Ecto neural progenitor cell (in vitro differentiated cells): ENCODE data around the gene LMO4.
A peak's percentile ranks its signal among the peaks of the same experiment; 100 is the strongest.

ENCODE experiments used
- DNase-seq: peaks from one replicate; pipeline ENCODE4 v3.0.0-alpha.2; 2018; ENCODE audit warnings: low spot score

LMO4 gene

DNA sequence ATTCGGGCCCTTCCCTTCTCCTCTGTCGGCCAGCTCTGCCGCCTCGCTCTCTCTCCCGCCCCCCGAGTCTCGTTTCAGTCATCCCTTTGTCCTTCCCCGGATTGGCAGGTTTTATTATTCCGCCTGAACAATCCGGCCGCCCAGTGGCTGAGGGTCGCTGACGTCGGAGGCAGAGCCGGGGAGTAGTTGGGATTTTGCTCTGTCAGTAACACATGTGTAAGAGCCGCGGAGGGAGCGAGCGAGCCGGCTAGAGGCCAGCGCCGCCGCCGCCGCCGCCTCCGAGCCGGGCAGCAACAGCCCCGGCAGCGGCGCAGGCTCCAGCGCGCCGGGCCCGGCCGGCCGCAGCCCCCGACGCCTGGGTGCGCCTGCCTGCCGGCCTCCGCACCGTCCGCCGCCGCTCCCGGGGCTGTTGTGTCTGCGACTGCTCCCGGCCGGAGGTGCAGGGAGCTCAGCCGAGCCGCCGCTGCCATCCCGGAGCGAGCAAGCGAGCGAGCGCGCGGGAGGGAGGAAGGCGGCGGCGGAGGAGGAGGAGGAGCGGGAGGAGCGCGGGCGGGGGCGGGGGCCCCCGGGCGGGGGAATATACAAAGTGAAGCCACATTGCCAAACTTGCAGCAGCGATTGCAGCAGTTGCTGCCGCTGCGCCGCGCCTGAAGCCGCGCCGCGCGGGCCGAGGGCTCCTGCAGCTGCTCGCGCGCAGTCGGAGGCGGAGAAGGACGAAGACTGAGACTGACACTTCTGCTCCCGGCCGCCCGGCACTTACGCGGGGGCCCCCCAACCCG is at the start of gene LMO4:
Gene LMO4, plus strand, starts transcription at position 609 of the 779 bp plus-strand sequence. CDS start 3,136 bp downstream, outside the sequence.
- DNase-seq: peak; percentile 96

DNA sequence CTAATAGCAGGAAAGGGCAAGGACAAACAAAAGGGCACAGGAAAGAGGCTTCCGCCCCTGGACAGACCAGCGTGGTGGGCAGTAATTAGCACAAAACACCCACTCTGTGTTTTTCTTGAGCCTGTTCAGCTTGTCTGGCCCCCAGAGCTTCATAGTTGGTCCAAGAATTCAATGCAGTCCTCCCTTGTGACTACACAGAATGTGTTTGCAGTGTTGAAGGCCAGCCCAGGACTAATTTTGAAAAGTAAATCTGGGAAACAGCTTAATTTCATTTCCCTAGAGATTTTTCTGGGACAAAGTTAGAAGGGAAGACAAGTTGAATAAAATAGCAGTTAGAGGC is 49.2 kb upstream of the LMO4 start:
- DNase-seq: no peak

DNA sequence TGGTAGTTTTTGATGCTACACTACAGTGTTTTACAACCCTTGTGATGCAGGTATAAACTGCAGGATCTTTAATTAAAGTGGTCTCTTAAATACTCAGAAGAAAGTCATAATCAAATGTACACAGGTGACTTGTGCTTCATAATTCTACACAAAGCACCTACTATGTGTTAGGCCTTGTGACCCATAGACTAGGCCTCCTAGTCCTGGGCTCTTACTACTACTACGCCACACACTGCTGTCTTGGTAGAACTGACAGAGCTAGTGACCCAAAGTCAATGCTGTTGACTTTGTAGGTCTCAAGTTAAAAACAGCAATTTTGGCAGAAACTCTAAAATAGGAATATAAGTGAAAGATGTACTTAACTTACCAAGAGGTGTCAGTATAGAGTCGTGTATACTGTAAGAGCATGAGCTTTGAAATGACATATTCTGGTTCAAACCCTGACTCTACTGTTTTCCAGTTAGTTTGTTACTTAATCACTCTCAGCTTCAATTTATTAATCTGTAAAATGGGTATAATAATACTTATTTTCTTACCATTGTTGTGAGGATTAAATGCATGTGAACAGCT is 48.6 kb upstream of the LMO4 start:
- no peak for DNase-seq

DNA sequence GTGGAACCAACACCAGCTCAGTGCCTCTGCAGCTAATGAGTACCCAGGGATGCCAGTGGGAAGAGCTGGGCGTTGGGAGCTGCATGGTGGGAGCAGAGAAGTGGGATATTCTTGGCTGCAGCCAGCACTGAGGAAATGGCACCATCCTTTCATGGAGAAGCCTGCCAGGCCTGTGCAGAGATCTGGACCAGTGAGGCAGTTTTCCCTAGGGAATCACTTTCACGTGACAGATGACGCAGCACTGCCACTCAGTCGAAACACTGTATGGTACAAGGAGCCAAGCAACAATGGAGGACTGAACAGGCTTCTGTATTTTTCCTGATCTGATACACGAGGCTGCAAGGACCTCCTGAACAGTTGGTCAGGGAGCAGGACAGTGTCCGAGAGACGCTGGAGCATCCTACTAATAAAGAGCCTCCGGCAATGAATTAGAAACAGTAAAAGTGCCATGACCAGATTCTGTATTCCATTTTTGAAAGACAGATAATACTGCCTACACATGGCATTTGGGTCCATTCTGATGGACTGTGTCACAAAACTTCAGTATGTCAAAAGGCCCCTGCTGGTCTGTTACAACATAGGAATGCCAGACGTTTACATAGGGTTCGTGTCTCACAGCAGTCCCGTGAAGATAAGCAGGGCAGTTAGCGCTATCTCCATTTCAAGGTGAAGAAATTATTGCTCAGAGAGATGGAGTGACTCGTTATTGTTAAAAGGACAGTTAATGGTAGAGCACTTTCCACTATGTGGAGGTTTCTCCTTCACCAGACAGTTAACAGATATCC is 44.0 kb upstream of the LMO4 start:
- no peak for DNase-seq

GRCh38 chr1:87291107-87291506 is 37.6 kb upstream of the LMO4 start:
- DNase-seq: no peak

DNA sequence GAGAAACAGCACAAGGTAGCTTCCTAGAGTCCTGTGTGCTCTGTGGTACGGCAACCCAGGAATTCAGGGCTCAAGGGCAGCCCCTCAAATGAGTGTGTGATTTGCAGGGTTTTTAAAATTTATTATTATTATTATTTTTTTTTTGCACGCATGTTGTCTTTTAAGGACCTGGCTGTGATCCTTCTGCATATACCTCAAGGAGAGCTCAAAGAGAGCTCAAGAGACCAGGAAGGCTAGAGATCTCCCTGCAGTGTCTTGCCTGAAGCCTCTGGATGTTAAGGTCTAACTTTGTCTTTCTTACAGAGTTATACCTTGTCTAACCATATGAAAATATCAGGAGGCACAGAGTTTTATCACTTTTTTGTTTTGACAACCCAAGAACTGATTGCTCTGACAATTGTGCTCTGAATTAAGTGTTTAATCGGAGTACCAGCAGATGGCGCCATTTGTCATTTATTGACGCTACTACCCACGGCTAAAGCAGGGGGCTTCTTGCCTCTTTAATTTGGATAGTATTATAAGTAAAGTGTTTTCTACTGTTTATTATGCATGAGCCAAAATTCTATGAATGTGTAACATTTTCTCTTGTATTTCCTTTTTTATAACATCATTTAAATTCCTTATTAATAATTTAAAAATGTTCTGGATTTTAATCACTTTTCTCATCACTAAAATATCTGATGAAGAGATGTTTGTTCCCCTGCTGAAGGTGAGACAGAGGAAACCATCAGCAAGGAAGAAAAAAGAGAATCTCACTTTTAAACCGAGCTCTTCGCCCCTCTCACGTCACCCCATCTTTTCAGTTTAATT is 35.8 kb upstream of the LMO4 start:
- DNase-seq: peak; percentile 64

DNA sequence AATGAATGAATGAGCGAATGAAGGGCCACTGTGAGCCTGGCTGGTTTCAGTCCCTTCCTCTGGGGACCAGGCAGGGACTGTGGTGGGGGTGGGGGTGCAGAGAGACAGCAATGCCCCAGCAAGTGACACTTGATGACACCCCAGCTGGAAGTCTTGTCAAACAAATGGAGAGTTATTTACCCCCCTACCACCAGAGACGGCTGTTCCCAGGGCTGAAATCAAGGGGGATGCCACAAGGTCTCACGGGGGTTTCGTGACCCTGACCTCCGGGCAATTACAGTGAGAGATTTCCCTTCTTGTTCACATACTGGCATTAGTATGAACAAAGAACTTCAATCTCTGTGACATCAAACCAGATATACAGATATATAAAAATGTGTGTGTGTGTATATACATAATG is 34.0 kb upstream of the LMO4 start:
- DNase-seq: no peak

DNA sequence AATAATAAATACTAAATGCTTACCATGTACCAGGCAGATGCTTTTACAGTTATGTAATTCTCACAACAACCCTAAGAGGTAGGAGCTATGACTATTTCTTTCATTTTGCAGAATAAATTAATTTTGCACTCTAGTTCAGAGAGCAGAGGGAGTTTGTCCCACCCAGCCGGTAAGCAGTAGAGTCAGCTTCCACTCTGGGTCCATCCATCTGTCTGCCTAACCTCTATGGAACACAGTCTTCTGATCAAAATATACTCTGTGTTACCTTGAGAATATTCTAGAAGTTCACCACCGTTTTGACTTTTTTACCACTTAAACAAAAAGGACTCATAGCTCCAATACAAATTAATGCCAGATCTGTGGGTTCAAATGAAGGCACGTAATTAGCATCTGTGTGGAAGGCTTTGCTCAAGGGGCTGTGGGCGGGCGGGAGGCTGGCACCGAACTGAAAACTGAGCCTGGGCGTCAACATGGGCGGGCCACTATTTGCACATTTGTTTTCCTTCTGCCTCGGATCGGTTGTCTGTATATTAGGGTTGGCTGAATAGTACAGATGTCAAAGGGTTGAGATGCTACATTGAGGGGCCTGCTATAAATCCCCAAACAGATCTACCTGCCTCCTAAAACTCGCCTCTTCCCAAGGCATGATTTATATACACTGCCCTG is 33.1 kb upstream of the LMO4 start:
- no peak for DNase-seq

DNA sequence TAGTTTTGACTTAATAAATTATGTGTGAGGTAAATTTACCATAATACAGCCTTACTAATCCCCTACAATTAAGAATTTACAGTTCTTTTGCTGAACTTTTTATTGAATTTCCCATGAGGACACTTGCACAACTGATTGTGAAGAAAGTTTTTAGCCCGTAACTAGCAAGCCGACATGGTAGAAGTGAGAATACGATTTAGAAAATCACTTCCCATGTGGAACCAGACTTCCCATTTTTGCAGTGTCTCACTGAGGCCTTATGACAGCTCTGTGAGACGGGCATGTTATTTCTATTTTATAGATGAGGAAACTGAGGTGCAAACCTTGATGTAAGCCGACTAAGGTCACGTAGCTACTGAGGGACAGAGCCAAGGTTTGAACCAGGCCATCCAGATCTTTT is 32.5 kb upstream of the LMO4 start:
- no peak for DNase-seq

- no peak for DNase-seq
Measured at GRCh38 chr1:87299661-87300060, 29.0 kb upstream of the LMO4 start.

DNA sequence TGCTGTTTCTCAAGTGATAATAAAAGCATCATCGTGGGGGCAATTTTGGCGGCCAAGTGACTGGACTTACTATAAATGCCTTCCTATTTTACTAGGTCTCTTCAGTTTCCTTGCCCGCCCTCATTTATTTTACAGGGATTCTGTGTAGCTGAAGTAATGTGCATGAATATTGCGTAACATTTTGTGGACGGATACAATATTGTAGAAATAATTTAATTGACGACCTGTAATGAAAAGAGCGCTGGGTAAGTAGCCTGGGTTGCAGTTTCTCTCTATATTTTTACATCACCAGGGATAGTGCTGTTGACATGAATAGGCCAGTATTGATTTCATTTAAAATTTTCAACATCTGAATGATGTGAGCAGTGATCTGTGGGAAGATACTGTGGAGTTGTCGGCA is 28.1 kb upstream of the LMO4 start:
- no peak for DNase-seq

DNA sequence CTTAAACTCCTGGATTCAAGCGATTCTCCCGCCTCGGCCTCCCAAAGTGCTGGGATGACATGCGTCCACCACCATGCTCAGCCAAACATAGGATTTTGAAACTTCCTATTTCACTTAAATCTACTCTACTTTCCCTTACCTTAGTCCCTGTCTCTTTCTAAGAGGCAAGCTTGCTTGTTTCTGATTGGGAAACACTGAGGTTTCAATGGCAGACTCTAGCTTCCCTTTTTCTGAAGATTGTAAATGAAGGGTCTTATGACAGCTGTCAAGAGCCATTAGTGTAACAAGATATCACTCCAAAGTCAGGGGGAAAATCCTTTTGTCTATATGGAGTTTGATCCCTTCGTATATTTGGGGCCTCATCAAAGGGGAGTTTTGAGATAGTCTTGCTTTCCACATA is 23.5 kb upstream of the LMO4 start:
- DNase-seq: no peak

- DNase-seq: no peak
Measured at GRCh38 chr1:87305762-87306161, 22.9 kb upstream of the LMO4 start.

DNA sequence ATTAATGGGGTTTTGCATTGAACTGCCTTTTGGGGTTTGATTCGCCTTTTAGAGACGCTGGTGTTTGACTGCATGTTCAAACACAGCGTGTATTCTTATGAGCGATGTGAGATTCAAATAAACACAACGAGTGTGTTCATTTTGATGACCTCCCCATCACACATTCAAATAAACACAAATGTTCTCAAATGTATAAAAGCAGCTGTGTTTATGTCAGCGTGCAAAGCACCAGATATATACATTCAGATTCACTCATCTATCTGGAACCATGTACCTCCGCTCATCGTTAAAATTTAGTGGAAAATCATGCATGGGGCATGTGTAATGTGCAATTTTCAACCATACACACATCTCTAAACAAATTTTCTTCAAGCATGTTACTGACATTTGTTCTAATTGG is 21.4 kb upstream of the LMO4 start:
- DNase-seq: no peak

DNA sequence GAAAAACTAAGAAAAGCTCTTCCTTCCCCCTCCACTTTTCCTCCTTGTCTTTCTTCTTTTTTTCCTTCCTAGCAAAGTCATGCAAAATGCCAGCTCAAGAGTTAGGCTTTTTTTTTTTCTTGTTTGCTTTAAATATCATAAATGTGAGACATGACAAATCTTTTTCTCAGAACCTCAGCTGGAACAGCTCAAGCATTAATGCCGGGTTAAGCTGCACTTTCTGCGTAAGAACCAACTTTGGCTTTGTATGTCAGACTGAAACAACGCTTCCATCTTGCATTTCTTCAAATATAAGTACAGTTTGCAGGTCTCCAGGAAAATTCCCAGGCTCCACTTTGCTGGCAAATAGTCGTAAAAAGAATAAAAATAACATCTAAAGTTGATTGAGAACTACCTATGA is 20.7 kb upstream of the LMO4 start:
- DNase-seq: no peak

GRCh38 chr1:87314091-87314490 is 14.6 kb upstream of the LMO4 start:
- DNase-seq: no peak

DNA sequence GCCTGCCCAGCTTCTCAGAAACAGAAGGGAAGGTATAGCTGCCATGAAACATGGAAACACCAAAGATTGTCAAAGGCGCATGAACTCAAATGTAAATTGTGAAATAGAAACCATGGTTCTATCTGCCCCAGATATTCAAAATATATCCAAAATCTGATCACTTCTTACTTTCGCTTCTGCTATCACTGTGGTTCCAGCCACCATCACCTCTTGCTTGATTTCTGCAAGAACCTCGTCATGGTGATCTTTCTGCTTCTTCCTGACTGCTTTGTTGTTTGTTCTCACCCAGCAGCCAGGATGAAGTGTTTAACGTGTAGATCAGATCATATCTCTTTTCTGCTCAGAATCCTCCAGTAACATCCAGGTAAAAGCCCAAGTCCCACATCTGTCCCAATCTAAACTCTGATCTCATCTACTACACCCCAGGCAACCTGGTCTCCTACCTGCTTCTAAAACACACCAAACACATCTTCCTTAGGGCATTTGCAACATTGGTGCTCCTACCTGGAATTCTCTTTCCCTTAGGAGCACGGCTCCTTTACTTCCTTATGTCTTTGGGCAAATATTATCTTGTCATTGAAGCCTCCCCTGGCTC is 10.5 kb upstream of the LMO4 start:
- no peak for DNase-seq

DNA sequence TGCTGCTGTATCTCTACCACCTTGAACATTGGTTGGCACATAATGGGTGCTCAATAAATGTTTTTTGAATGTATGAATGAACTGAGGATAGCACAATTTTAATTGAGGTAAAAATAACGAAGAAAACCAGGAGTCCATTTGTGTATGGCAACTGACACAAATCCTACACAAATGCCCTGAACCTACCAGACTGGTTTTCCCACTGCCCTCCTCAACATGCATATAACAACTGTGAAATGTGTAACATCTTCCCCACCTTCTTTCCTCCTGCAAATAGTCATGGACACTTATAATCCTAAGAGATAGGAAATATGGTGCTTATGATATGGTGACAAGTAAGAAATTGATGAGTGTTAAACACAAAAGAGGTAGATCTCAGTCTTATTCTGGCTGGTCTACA is 9.9 kb upstream of the LMO4 start:
- DNase-seq: no peak

DNA sequence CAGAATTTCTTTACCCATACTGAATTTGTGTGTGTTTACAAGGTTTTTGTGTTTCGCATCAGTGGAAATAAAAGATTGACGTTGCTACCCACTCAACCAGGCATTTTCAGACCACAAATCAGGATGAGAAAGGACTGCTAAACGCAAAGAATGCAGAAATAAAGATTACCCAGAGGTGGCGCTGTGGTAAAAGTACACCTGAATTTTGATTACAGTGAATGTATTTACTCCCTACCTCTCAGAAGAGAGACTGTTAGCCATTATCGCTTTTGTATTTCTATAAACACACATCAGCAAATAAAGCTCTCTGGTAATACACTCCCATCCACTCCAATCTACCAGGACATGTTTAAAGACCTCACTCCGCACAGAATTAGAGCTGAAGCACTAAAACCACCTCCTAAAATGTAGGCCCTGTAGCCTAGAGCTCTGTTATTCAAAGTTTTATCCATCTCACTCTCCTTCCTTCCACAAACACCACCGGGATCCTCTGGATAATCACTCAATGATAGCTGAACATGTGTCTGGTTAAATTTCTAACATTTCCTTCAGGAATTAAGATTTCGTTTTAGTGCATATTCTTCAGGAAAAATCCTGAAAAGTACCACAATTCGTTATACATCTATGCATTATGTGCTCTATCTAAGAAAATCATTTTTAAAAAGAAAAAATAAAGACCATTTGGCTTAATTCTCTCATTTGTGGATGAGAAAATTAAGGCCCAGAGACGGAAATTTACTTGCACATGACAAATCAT is 2.5 kb upstream of the LMO4 start:
- no peak for DNase-seq

- no peak for DNase-seq
Measured at GRCh38 chr1:87327376-87328271, 1.1 kb upstream of the LMO4 start.
